Psoas muscle (tissue), 8 donors: Measurements from ENCODE around the gene RIPOR2. TPM values are rescaled to one million over a fixed set of nuclear protein-coding genes. Genes with fewer than 3 reads are reported as not detected.

Experiments used
- ATAC-seq, 4 donors: fragments of 200-7000 bp; cut with Tn5 transposase; one replicate each; pipeline ENCODE4 v1.9.1; 2020; ENCODE audit warnings: moderate library complexity in 3 of 4, mild to moderate bottlenecking in 2 of 4
- DNase-seq, 2 donors: peaks; one replicate each; pipeline ENCODE4 v3.0.0-alpha.2; 2020
- H3K27ac ChIP-seq: fragments of 200-600 bp; one replicate; pipeline ENCODE4 v1.8.0; 2022
- H3K27me3 ChIP-seq, 3 donors: fragments of 200-600 bp in 1 of 3; one replicate each; pipeline versions ENCODE4 v1.6.1 to v1.8.0; 2013 to 2022; ENCODE audit warnings: low read length in 2 of 3, mild to moderate bottlenecking in 2 of 3, moderate library complexity in 1 of 3; ENCODE audit not compliant: insufficient read depth in 3 of 3
- H3K36me3 ChIP-seq, 2 donors: fragments of 200-600 bp in 1 of 2; one replicate each; pipeline versions ENCODE4 v1.6.1 to v1.8.0; 2013 to 2022; ENCODE audit warnings: low read depth in 1 of 2, mild to moderate bottlenecking in 1 of 2, moderate library complexity in 1 of 2; ENCODE audit not compliant: insufficient read depth in 1 of 2
- H3K4me1 ChIP-seq: fragments of 200-600 bp; one replicate; pipeline ENCODE4 v1.8.0; 2022
- H3K4me3 ChIP-seq: fragments of 200-600 bp; one replicate; pipeline ENCODE4 v1.8.0; 2022; ENCODE audit warnings: mild to moderate bottlenecking
- H3K9me3 ChIP-seq: fragments of 200-600 bp; one replicate; pipeline ENCODE4 v1.8.0; 2022
- CTCF ChIP-seq: fragments of 200-600 bp; IDR thresholded peaks from one replicate; pipeline ENCODE4 v1.8.0; 2022; ENCODE audit warnings: antibody characterized with exemption
- WGBS, 3 donors: extraction: QIAGEN DNeasy Blood & Tissue Kit; methylation state at CpG; one replicate each; pipeline versions ENCODE4 v1.1.6 to v1.1.7; 2013; 5-methylcytosine and 5-hydroxymethylcytosine counted together
- intact Hi-C, 2 donors: fragments of 100-400 bp; cut with DNase I; formaldehyde crosslinking; loops; one replicate each; pipeline versions ENCODE4 v1.11.0 to v1.14.2; 2022
- polyA plus RNA-seq, 3 donors: library from polyadenylated mRNA; stranded (reverse); fragments of 200-250 nt; gene quantifications; one replicate each; pipeline ENCODE4 v1.2.3, GENCODE V29; 2013
- total RNA-seq, 4 donors: library from RNA; stranded (reverse); fragmentation: NEBNext Ultra II Directional in 2 of 4; extraction: Animal tissue kit (Norgen Biotek cat#: 25700) in 2 of 4; gene quantifications; one replicate each; pipeline versions ENCODE4 v1.2.1 to v1.2.4, GENCODE V29; 2021 to 2023
- donor health status: healthy with polysubstance abuse.
- donor health status: DM: no; HTN: no; CAD: no; lungs with moderate emphysema.
- donor health status: Bipolar disorder and iron deficiency.
- donor health status: healthy.
- donor health status: DM: yes; HTN: yes; CAD: no.
- donor health status: DM: no; HTN: no; CAD: no.
- donor health status: DM: no; HTN: no; CAD: no.
- donor health status: DM: yes; HTN: yes; CAD: no.

RIPOR2 gene
- total and polyA plus RNA-seq, 7 donors: 1.3 to 13.2 (median 7.1) TPM

GRCh38 chr6:24891004-24891403 is 44.8 kb downstream of the RIPOR2 start:
- Histone ChIP-seq H3K36me3 (no peaks in the 10 kb centered on the region), H3K27ac (peak overlapping the region; percentile 40), H3K4me1 (peaks cover 33% of the 10 kb centered on the region), H3K27me3 (no peaks in the 10 kb centered on the region), H3K9me3 (no peaks in the 10 kb centered on the region), H3K4me3 (no peak overlapping the region)
- 39 to 41% (median 39%) methylated on average over 3 of the region's 3 CpGs for WGBS, 3 donors
- intact Hi-C loops: no loop called here
- peak in 3 of 4 donors; percentile 78 to 87 (median 83) for ATAC-seq
- no peak for DNase-seq
- TF ChIP-seq CTCF: no peak

- 84 to 96% (median 96%) methylated on average over 1 of the region's 1 CpG for WGBS, 3 donors
- intact Hi-C loops: no loop called here
Measured at GRCh38 chr6:24890471-24890870, 45.3 kb downstream of the RIPOR2 start.

GRCh38 chr6:24888715-24889370 is 46.9 kb downstream of the RIPOR2 start:
- ATAC-seq: no peak
- intact Hi-C loops: no loop called here
- no peak for TF ChIP-seq CTCF
- no peak overlapping the region for H3K4me3 ChIP-seq
- H3K36me3 ChIP-seq: no peaks in the 10 kb centered on the region
- no peaks in the 10 kb centered on the region for H3K9me3 ChIP-seq
- no peak for DNase-seq
- 84 to 91% (median 86%) methylated on average over 5 of the region's 5 CpGs for WGBS, 3 donors
- H3K27ac ChIP-seq: no peak overlapping the region
- H3K27me3 ChIP-seq: no peaks in the 10 kb centered on the region
- H3K4me1 ChIP-seq: peaks cover 33% of the 10 kb centered on the region

More at GRCh38 chr6:24890471-24890870, 45.3 kb downstream of the RIPOR2 start:
- DNase-seq (no peak), ATAC-seq (peak in 1 of 4 donors; percentile 34)
- Histone ChIP-seq H3K4me3 (no peak overlapping the region), H3K27ac (peak overlapping the region; percentile 40), H3K36me3 (no peaks in the 10 kb centered on the region), H3K4me1 (peaks cover 33% of the 10 kb centered on the region), H3K9me3 (no peaks in the 10 kb centered on the region), H3K27me3 (no peaks in the 10 kb centered on the region)
- no peak for TF ChIP-seq CTCF

GRCh38 chr6:24887545-24888140 is 48.1 kb downstream of the RIPOR2 start:
- WGBS, 3 donors: 43 to 55% (median 44%) methylated on average over 3 of the region's 3 CpGs
- no peaks in the 10 kb centered on the region for H3K27me3 ChIP-seq
- H3K36me3 ChIP-seq: no peaks in the 10 kb centered on the region
- H3K4me1 ChIP-seq: peaks cover 37% of the 10 kb centered on the region
- intact Hi-C loops: no loop called here
- peak in 2 of 4 donors; percentile 68 to 73 for ATAC-seq
- H3K27ac ChIP-seq: peak overlapping the region; percentile 10
- TF ChIP-seq CTCF: no peak
- DNase-seq: no peak
- no peaks in the 10 kb centered on the region for H3K9me3 ChIP-seq
- H3K4me3 ChIP-seq: no peak overlapping the region
